ENCODE results near the gene RSPRY1.

GRCh38 chr16:57282510-57283213 lies 96.5 kb downstream of the RSPRY1 start:
- TF ChIP-seq CTCF (IDR thresholded peaks at IDR 0.05) (no peak), POLR2AphosphoS5 (IDR thresholded peaks at IDR 0.05; ENCODE audit: insufficient read depth in 1 of 2, low read depth in 1 of 2) (no peak), POLR2A (IDR thresholded peaks at IDR 0.05) (no peak)
